Bladder microvascular endothelial cell (primary cell): ENCODE data around the gene ZMAT1. TPM values are rescaled to one million over a fixed set of nuclear protein-coding genes. Genes with fewer than 3 reads are reported as not detected.

Source experiments
- total RNA-seq: library from RNA; depleted of rRNA; stranded (reverse); fragments of >200 nt; gene quantifications from 2 replicates; pipeline ENCODE4 v1.2.3, GENCODE V29; 2014

ZMAT1 gene
- total RNA-seq: 0.81 and 2.5 TPM in 2 replicates

GRCh38 chrX:101931488-101932248, at the start of gene ZMAT1:
Gene ZMAT1, minus strand, starts transcription at chrX:101932027. Its CDS starts 19 bp downstream, at chrX:101932008.

Other genes with a start within 250 kb of the ZMAT1 start
- gene TCEAL2, start 193.7 kb upstream of the ZMAT1 start, total RNA-seq: not detected in 2 replicates
- not detected in 2 replicates for gene TCEAL6, start 210.5 kb upstream of the ZMAT1 start, total RNA-seq
- gene BEX5, start 223.9 kb upstream of the ZMAT1 start, total RNA-seq: 0.16 TPM in 1 of 2 replicates, not detected in the other